Liver (tissue), 3 donors: ENCODE results near the gene AFDN.

Experiments
- ATF3 ChIP-seq: IDR thresholded peaks from 2 replicates; pipeline ENCODE4 v1.6.1; 2016; ENCODE audit warnings: antibody characterized with exemption
- CTCF ChIP-seq: fragments of 150-350 bp; IDR thresholded peaks from 2 replicates; pipeline ENCODE4 v1.5.1; 2017; ENCODE audit warnings: improper control_type of control experiment, low read depth, low read length; ENCODE audit not compliant: missing input control
- EGR1 ChIP-seq, 2 donors: IDR thresholded peaks; 2 replicates each; pipeline ENCODE4 v1.6.1; 2016 to 2018; ENCODE audit warnings: antibody characterized with exemption in 2 of 2, low read depth in 2 of 2
- MAX ChIP-seq: IDR thresholded peaks from 2 replicates; pipeline ENCODE4 v1.6.1; 2016; ENCODE audit warnings: antibody characterized with exemption
- RAD21 ChIP-seq, 2 donors: IDR thresholded peaks; 2 replicates each; pipeline ENCODE4 v1.6.1; 2016; ENCODE audit warnings: antibody characterized with exemption in 2 of 2, mild to moderate bottlenecking in 2 of 2
- REST ChIP-seq: IDR thresholded peaks from 2 replicates; pipeline ENCODE4 v1.6.1; 2016; ENCODE audit warnings: antibody characterized with exemption, mild to moderate bottlenecking
- TAF1 ChIP-seq: conservative IDR thresholded peaks from 2 replicates; pipeline ENCODE4 v1.6.1; 2016; ENCODE audit warnings: antibody characterized with exemption, mild to moderate bottlenecking
- YY1 ChIP-seq: IDR thresholded peaks from 2 replicates; pipeline ENCODE4 v1.6.1; 2016; ENCODE audit warnings: antibody characterized with exemption, mild to moderate bottlenecking
- ZBTB33 ChIP-seq: IDR thresholded peaks from 2 replicates; pipeline ENCODE4 v1.6.1; 2016; ENCODE audit warnings: antibody characterized with exemption
- donor health status: healthy.
- donor health status: healthy.

GRCh38 chr6:167877994-167878779 is 51.5 kb downstream of the AFDN start:
- TF ChIP-seq CTCF = no peak
- TF ChIP-seq MAX = no peak
- no peak for TF ChIP-seq ZBTB33
- no peak for TF ChIP-seq YY1
- no peak for TF ChIP-seq RAD21 (IDR thresholded peaks at IDR 0.05)
- TF ChIP-seq REST = no peak
- no peak for TF ChIP-seq EGR1 (IDR thresholded peaks at IDR 0.05; ENCODE audit: low read depth in 2 of 2)
- no peak for TF ChIP-seq TAF1
- TF ChIP-seq ATF3 = no peak
